ENCODE results near the gene SDF2L1.

DNA sequence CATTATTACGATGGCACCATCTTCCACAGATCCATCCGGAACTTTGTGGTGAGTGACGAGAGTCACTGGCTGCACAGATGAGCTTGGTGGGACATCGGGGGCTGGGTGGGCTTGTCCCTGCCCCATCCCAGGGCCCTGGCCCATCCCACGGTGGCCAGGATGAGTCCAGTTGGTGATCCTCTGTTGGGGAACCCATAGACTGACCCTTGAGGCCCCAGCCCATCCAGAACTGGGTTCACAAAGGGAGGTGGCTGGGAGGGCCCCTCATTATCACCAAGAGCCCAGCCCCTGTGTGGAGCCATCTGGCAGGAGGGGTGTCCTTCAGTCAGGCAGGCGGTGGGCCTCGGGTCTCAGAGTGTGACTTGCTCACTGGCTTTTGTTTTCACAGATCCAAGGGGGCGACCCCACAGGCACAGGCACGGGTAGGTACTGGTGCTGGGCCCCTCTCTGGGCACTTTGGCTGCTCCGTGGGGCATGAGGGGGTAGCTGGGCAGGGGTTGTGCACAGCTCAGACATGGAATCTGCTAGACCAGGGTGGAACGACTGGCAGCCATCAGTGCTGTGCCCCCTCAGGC lies 45.7 kb downstream of the SDF2L1 start:
- TF ChIP-seq, protein P1, sequence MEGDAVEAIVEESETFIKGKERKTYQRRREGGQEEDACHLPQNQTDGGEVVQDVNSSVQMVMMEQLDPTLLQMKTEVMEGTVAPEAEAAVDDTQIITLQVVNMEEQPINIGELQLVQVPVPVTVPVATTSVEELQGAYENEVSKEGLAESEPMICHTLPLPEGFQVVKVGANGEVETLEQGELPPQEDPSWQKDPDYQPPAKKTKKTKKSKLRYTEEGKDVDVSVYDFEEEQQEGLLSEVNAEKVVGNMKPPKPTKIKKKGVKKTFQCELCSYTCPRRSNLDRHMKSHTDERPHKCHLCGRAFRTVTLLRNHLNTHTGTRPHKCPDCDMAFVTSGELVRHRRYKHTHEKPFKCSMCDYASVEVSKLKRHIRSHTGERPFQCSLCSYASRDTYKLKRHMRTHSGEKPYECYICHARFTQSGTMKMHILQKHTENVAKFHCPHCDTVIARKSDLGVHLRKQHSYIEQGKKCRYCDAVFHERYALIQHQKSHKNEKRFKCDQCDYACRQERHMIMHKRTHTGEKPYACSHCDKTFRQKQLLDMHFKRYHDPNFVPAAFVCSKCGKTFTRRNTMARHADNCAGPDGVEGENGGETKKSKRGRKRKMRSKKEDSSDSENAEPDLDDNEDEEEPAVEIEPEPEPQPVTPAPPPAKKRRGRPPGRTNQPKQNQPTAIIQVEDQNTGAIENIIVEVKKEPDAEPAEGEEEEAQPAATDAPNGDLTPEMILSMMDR (IDR thresholded peaks at IDR 0.05; ENCODE audit: extremely low read depth in 1 of 2, insufficient read depth in 1 of 2, low read depth in 1 of 2, low read length in 2 of 2): no peak
- TF ChIP-seq POLR2A (IDR thresholded peaks at IDR 0.05; ENCODE audit: low read depth, low read length) (no peak), JUN (IDR thresholded peaks at IDR 0.05; ENCODE audit: borderline replicate concordance, insufficient read depth, insufficient read length, low read depth) (no peak), MYC (IDR thresholded peaks at IDR 0.05; ENCODE audit: low read depth, low read length) (no peak), POLR2AphosphoS5 (IDR thresholded peaks at IDR 0.05; ENCODE audit: insufficient read depth, low read depth, low read length) (no peak), FOS (IDR thresholded peaks at IDR 0.05; ENCODE audit: borderline replicate concordance, insufficient read depth, low read length) (no peak), EZH2 (IDR thresholded peaks at IDR 0.05; ENCODE audit: borderline replicate concordance, low read depth, low read length, severe bottlenecking) (no peak), GATA2 (IDR thresholded peaks at IDR 0.05; ENCODE audit: insufficient read depth, insufficient read length, low read depth, low read length) (no peak)
- TF ChIP-seq, protein P2, sequence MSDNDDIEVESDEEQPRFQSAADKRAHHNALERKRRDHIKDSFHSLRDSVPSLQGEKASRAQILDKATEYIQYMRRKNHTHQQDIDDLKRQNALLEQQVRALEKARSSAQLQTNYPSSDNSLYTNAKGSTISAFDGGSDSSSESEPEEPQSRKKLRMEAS (IDR thresholded peaks at IDR 0.05; ENCODE audit: insufficient read depth, insufficient read length): no peak
